HepG2 (cell line): ENCODE results near the gene SPDL1. TPM values are rescaled to one million over a fixed set of nuclear protein-coding genes. Genes with fewer than 3 reads are reported as not detected.
A peak's percentile ranks its signal among the peaks of the same experiment; 100 is the strongest.

Experiments
- AKAP8 ChIP-seq: sonication (generic); formaldehyde crosslinking; IDR thresholded peaks from 2 replicates; pipeline ENCODE4 v1.5.1; 2020; ENCODE audit warnings: mild to moderate bottlenecking, missing genetic modification reagents
- DBP ChIP-seq: sonication (generic); formaldehyde crosslinking; IDR thresholded peaks from 2 replicates; pipeline ENCODE4 v1.4.0; 2020; ENCODE audit warnings: missing genetic modification reagents; ENCODE audit errors: not compliant biosample characterization
- HMGXB3 ChIP-seq: sonication (generic); formaldehyde crosslinking; IDR thresholded peaks from 2 replicates; pipeline ENCODE4 v1.4.0; 2020; ENCODE audit warnings: missing genetic modification reagents, borderline replicate concordance
- NBN ChIP-seq: fragments of 450-650 bp; conservative IDR thresholded peaks from 2 replicates; pipeline ENCODE4 v1.6.1; 2017
- TFE3 ChIP-seq: IDR thresholded peaks from 2 replicates; pipeline ENCODE4 v1.6.1; 2016
- ZEB1 ChIP-seq: IDR thresholded peaks from 2 replicates; pipeline ENCODE4 v1.6.1; 2012; ENCODE audit warnings: mild to moderate bottlenecking, low read depth, inconsistent platforms; ENCODE audit not compliant: insufficient replicate concordance
- ZFYVE20 ChIP-seq: sonication (generic); formaldehyde crosslinking; IDR thresholded peaks from 2 replicates; pipeline ENCODE4 v1.8.0; 2023; ENCODE audit warnings: low read depth, mild to moderate bottlenecking, moderate library complexity, missing genetic modification reagents, borderline replicate concordance
- ZNF337 ChIP-seq: sonication (generic); formaldehyde crosslinking; IDR thresholded peaks from 2 replicates; pipeline ENCODE4 v1.5.1; 2020; ENCODE audit warnings: missing genetic modification reagents, low read depth, mild to moderate bottlenecking, borderline replicate concordance
- ZNF430 ChIP-seq: sonication (generic); formaldehyde crosslinking; IDR thresholded peaks from 2 replicates; pipeline ENCODE4 v1.9.0; 2021; ENCODE audit warnings: mild to moderate bottlenecking, missing genetic modification reagents
- ZNF460 ChIP-seq: sonication (generic); formaldehyde crosslinking; IDR thresholded peaks from 2 replicates; pipeline ENCODE4 v1.5.1; 2020; ENCODE audit warnings: missing genetic modification reagents, mild to moderate bottlenecking, borderline replicate concordance
- ZNF589 ChIP-seq: sonication (generic); formaldehyde crosslinking; conservative IDR thresholded peaks from 2 replicates; pipeline ENCODE4 v1.8.0; 2022; ENCODE audit warnings: mild to moderate bottlenecking, moderate library complexity, missing genetic modification reagents
- polyA plus RNA-seq, 8 experiments: library from polyadenylated mRNA; depleted of rRNA in 3 of 8; stranded (reverse) in 7 of 8; unstranded in 1 of 8; fragments of >200 nt; fragmentation: Illumina TruSeq in 4 of 8; extraction: Trizol in 4 of 8; gene quantifications; 2 replicates each; pipeline versions ENCODE4 v1.2.1 to v1.2.3, GENCODE V29; 2011 to 2016; ENCODE audit warnings: low read depth in 4 of 8, missing spikeins in 1 of 8, mixed read lengths in 1 of 8; ENCODE audit not compliant: insufficient read depth in 1 of 8
- total RNA-seq, 5 experiments: library from RNA; depleted of rRNA; stranded (reverse); fragments of >200 nt; fragmentation: Illumina TruSeq; extraction: Trizol; gene quantifications; 2 replicates each; pipeline ENCODE4 v1.2.3, GENCODE V29; 2016; ENCODE audit warnings: low read depth in 1 of 5
- TF ChIP-seq, protein P1 (sequence below): IDR thresholded peaks from 2 replicates; pipeline ENCODE4 v1.6.1; 2012; ENCODE audit warnings: low read length, improper control_type of control experiment
- TF ChIP-seq, protein P2 (sequence below): sonication (generic); formaldehyde crosslinking; IDR thresholded peaks from 2 replicates; pipeline ENCODE4 v1.8.0; 2022; ENCODE audit warnings: mild to moderate bottlenecking, missing genetic modification reagents, moderate library complexity
- TF ChIP-seq, protein P3 (sequence below): IDR thresholded peaks from 2 replicates; pipeline ENCODE4 v1.6.1; 2016; ENCODE audit warnings: low read depth, borderline replicate concordance

The SPDL1 gene
- total and polyA plus RNA-seq, 2 of the 13 experiments (the other 11 are each of a cell fraction or from before 2014, with no cell fraction given), result 10.9 to 36.6 TPM

GRCh38 chr5:169583424-169584220 is at the start of gene SPDL1 (continued):
- TF ChIP-seq ZNF460 (CRISPR knock-in tag) (no peak), AKAP8 (no peak), DBP (CRISPR knock-in tag) (no peak), ZNF589 (CRISPR knock-in tag) (peak; percentile 46; the same call in 1 of the 2 replicates), HMGXB3 (peak; percentile 54; the same call in 1 of the 2 replicates), NBN (no peak), TFE3 (no peak; the same call in 1 of the 2 replicates), ZFYVE20 (CRISPR knock-in tag) (no peak), ZEB1 (no peak), ZNF430 (0 out of 2 replicates have a peak, but pooled peaks have one; percentile 35), ZNF337 (peak; percentile 59; the same call in 1 of the 2 replicates)
- TF ChIP-seq, protein P1, sequence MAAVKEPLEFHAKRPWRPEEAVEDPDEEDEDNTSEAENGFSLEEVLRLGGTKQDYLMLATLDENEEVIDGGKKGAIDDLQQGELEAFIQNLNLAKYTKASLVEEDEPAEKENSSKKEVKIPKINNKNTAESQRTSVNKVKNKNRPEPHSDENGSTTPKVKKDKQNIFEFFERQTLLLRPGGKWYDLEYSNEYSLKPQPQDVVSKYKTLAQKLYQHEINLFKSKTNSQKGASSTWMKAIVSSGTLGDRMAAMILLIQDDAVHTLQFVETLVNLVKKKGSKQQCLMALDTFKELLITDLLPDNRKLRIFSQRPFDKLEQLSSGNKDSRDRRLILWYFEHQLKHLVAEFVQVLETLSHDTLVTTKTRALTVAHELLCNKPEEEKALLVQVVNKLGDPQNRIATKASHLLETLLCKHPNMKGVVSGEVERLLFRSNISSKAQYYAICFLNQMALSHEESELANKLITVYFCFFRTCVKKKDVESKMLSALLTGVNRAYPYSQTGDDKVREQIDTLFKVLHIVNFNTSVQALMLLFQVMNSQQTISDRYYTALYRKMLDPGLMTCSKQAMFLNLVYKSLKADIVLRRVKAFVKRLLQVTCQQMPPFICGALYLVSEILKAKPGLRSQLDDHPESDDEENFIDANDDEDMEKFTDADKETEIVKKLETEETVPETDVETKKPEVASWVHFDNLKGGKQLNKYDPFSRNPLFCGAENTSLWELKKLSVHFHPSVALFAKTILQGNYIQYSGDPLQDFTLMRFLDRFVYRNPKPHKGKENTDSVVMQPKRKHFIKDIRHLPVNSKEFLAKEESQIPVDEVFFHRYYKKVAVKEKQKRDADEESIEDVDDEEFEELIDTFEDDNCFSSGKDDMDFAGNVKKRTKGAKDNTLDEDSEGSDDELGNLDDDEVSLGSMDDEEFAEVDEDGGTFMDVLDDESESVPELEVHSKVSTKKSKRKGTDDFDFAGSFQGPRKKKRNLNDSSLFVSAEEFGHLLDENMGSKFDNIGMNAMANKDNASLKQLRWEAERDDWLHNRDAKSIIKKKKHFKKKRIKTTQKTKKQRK, result no peak
- TF ChIP-seq, protein P2, sequence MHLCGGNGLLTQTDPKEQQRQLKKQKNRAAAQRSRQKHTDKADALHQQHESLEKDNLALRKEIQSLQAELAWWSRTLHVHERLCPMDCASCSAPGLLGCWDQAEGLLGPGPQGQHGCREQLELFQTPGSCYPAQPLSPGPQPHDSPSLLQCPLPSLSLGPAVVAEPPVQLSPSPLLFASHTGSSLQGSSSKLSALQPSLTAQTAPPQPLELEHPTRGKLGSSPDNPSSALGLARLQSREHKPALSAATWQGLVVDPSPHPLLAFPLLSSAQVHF (CRISPR knock-in tag), result no peak
- TF ChIP-seq, protein P3, sequence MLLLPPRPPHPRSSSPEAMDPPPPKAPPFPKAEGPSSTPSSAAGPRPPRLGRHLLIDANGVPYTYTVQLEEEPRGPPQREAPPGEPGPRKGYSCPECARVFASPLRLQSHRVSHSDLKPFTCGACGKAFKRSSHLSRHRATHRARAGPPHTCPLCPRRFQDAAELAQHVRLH (CRISPR knock-in tag), result no peak
